Amniotic stem cell (primary cell): ENCODE data around the gene TSPO2.

Experiments used
- DNase-seq: peaks from one replicate; lab custom pipeline; 2025; lab: John Stamatoyannopoulos, UW

Gene TSPO2

DNA sequence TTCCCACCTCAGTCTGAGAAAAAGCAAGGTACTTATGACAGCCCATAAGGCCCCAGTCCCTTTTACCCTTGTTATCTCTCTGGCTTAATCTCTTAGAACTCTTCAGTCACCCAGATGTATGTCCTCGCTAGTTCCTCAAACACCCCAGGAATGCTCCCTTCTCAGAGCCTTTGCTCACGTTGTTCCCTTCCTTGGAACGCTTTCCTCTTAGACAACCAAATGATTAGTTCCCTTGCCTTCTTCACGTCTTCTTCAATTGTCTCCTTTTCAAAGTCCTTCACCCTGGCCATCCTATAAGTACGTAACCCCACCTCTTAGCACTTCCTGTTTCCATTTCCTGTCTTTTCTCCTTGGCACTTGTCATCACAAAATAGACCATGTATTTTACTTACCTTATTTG is 9.6 kb downstream of the TSPO2 start:
- DNase-seq: no peak

DNA sequence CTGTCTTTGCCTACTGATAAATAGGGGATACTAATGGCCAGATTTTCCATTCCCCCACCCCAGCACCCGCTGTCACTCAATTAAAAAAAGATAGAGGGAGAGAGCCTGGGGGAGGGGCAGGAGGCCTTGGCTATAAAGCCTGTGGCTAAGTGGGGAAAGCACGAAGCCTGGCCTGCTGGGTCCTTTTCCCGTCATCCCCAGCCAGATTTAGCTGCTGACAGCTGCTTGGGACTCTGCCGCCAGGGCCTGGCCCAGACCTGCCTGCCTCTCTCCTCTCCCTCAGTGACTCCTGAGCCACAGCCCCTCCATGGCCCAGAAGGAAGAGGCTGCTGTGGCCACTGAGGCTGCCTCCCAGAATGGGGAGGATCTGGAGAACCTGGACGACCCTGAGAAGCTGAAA is 10.8 kb downstream of the TSPO2 start, which contains the start of gene APOBEC2:
Gene APOBEC2 (plus strand): TSS at position 162 of the 400 bp plus-strand sequence. CDS start 146 bp downstream, at position 308.
- no peak for DNase-seq

DNA sequence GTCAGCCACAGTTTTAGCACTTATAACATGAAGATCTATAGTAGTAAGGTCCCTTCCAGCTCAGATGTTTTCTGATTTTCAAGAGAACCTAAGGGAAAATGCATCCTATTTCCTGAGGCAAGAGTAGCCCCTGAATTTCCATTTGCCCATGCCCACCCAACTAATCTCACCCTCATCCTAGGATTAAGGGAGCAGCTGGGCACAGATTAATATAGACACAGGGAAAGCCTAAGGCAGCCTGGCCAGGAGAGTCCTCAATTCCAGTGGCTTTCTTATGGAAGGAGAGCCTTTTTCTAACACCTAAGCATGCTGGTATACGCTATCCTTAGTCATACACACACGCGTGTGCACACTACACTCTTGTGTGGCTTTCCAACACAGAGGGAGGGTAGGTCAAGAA is 12.2 kb downstream of the TSPO2 start:
- DNase-seq: no peak

DNA sequence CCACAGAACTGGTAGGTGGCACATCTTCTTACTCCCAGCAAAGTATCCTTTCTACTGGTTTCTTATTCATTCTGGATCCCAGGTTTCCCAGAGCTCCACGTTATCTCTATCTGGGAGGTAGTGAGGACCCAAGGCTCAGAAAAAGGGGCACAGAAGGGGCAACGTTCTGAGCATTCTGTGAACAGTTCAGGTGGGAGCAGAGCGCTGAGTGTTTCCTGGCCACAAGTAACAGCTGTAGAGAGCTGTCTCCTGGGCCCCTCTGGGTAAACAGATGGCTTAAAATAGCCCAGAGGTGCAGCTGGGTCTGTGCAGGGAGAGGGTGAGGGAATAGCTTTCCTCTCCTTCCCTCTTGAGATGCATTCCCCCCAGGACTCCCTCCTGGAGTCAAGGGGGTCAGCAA is 12.9 kb downstream of the TSPO2 start:
- DNase-seq: no peak

DNA sequence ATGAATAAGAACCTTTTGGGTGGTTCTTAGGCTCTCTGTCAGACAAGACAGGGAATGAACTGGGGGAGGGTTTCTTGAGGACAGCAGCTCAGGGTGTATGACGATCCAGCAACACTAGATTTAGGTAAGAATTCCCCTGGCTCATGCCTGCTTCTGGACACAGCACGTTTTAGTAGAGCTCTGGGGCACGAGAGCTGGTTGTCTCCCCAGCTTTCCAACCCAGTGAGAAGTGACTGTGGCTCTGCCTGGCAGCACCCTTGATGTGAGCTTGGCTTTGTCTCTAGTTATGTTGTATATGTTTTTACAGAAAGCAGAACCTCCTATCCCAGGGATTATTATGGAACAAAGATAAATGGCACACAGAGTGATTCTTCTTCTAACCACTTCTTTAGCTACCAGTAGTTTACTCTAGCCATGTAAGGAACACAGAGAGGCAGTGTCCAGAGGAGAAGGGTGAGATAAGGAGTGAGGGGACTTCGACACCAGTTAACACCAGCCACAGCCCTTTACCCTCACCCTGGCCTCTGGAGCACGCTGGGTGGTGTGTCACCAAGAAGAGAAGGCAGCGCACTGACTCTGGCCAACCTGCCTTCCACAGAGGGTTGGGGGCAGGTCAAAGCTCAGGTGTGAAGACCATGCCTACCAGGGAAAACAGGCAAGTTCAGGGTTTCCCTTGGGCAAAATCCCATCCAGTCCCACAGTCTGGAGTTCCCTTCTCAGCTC is 14.7 kb downstream of the TSPO2 start:
- no peak for DNase-seq

DNA sequence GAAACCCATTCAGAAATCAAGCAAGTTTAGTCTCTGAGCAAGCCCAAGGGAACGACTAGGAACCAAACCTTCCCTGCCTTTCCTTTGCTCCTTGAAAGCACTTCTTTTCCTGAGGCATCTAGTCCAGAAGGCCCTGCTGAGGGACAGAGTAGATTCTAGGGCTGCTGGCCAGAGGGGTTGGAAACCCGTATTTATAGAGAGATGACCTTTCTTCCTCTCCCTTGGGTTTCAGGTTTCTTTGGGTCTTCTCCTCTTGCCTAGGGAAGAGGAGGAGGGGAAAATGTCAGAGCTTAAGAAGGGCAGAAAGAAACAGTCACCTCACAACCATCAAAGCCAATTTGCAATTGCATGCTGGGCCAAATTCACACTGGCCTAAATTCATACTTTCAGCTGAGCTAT is 16.5 kb downstream of the TSPO2 start:
- no peak for DNase-seq

DNA sequence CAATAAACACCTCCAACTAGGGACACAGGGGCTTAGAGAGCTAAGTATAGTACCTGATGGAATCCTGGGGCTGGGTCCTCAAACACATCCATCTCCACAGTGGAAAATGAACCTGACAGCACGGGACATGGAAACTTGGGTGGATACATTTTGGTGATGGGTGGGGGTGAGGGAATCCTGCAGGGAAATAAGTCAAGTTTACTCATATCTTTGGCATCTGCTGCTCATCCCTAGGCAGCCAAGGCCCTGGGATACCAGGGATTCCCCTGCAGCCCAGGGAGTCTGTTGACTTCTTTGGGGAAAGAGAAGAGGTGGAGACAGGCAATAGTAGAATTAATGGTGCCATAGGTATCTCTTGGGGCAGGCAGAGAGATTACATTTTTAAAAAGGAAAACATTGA is 17.3 kb downstream of the TSPO2 start:
- peak; percentile 14 for DNase-seq

DNA sequence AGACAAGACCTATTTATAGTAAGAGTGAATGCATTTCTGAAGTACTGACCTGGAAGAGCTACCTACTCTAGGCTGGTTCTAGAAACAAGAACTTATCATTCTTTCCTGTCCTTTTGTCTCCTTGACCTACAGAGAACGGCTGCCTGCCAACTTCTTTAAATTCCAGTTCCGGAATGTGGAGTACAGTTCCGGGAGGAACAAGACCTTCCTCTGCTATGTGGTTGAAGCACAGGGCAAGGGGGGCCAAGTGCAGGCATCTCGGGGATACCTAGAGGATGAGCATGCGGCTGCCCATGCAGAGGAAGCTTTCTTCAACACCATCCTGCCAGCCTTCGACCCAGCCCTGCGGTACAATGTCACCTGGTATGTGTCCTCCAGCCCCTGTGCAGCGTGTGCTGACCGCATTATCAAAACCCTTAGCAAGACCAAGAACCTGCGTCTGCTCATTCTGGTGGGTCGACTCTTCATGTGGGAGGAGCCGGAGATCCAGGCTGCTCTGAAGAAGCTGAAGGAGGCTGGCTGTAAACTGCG is 19.0 kb downstream of the TSPO2 start:
- DNase-seq: no peak

DNA sequence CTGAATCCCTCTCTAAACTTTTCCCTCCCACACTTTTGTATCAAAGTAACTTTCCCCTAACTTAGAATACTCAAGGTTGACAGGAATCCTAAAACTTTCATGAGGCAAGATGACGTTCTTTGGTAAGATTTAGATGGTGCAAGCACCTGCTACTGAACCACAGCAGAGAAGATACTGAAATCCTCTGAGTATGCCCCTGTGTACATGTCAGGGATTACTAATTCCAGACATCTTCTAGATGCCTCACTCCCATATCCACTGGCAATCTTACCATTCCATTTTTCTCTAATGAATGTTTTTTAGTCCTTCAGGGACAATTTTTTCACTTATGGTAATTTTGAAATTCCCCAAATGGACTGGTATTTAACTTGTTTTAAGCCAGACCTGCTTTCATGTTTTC is 19.8 kb downstream of the TSPO2 start:
- no peak for DNase-seq

DNA sequence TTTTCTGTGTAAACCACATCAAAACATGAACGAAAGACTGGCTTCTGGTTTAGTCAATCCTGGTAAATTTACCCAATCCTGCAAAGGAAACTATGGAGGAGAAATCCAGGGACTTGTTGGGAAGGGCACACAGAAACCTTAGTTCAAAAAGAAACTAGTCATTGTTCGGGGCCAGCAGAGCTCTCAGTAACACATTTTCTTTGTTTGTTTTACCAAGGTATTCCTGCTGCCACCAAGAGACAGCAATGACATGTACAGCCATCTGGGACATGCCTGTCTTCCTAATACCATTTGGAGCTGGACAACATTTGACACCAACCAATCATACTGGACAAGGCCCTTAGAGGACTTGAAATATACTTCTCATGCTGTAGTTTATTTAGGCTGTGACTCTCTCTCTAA is 21.6 kb downstream of the TSPO2 start:
- no peak for DNase-seq

DNA sequence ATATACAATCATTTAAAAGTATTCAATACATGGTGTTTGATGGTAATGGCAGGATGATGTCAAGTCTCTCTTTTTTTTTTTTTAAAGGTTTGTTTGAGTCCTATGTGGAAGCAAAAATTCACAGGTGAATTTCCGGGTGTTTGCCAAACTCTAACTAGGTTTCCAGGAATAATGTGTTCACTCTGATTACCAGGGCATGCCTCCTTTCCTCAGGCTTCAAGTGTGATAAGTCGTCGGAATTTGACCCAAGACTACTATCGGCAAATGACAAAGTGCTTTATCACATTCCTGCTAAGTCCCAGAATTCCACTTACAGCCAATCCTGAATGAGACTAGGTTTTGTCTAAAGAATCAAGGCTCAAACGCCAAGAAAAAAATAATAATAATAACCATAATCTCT is 22.6 kb downstream of the TSPO2 start:
- no peak for DNase-seq

DNA sequence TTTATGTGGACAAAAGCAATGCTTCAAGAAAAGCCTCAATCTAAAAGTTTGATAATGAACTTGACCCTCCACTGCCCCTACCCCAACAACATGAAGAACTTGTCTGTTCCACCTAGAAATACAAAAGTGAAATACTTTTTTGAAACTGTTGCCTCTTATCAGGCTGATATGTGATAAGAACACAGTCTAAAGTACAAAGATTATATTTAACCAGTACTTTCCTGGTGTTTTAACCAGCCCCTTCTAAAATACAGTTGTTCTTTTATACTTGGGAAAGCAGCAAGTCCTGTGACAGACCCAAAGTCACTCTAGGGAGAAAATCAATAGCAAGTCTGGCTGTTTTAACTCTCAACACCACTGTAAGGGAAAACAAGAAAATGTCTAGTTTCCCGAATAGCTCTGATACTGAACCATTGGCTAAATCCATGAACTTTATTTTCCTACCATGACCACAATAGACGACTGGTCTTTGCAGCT is 23.3 kb downstream of the TSPO2 start:
- DNase-seq: no peak

DNA sequence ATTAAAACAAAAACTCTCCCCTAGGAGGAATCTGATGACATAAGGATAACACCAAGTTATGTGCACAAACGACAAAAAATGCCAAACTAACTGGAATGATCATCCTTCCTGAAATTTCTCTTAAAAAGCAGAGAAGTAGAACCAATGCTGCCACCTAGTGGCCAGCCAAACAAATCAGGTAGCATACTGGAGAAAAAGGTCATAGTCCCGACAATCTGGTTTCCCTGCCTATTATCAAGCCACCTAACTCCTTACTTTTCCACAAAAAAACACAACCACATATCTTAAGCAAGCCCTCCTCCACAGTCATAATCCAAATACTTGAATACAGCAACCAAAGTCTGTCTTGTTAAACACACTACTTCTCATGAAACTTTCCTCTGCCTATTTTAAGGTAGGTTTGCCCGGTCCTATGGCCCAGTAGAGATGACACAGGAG is 24.6 kb downstream of the TSPO2 start:
- DNase-seq: peak; percentile 67

DNA sequence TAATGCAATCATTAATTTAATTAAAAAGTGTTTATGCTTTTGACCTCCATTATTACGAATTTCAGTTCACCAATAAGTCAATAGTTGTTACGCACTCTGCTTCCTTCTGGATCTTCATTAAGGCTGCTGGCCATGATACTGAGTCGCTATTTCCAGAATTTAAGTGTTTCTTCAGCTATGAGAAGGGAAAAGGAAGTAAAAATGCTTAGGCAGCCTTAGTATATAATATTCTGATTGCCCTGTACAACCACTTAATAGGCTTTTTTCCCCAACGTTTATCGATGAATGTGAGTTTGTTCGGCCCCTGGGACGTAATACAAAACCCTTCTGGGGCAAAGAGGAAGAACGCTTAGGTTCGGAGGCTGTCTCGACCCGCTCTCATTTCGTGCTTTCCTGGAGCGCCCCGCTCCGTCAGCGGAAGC is 29.2 kb downstream of the TSPO2 start:
- no peak for DNase-seq

DNA sequence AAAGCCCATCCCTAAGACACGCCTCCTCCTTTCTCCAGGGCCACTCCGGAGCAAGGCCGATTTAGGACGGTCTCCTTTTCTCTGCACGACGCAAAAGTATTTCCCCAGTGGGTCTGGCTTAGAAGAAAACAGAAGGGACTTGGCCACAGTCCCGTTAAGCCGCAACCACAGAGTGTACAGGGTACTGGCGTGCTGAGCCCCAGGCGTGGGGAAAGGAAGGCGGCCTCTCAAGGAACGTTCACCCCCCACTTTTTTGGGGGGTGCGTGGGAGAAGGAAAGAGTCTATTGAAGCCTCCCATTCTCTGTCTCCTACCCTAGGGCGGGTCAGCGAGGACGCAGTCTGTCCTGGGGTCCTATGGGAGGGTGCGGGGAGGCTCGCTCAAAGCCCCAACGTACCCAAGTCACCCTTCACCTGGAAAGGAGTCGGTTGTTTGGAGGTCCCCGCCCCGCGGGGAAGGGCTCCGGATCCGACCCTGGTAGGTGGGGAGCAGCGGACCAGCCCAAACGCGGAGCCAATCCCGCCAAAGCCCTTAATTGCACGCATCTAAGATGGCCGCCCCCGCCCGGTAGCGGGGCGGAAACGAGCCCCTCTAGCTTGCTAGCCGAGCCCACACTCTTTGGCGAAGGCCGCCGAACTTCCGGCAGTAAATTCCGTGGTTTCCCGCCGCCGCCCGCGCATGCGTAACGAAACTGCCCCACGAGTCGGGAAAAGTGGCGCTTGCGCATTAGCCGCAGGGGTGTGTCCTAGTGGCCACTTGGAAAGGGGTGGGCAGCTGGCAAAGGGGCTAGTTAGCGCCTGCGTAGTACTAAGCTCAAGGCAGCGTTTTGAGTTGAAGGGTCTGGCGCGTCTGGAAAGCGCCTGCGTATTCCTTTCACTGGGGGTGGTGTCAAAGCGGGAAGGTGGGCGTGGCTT is 29.9 kb downstream of the TSPO2 start, which contains the start of gene OARD1:
Gene OARD1 (minus strand): TSS at position 434 of the 913 bp plus-strand sequence. CDS start 722 bp downstream, outside the sequence.
- peak; percentile 100 for DNase-seq

DNA sequence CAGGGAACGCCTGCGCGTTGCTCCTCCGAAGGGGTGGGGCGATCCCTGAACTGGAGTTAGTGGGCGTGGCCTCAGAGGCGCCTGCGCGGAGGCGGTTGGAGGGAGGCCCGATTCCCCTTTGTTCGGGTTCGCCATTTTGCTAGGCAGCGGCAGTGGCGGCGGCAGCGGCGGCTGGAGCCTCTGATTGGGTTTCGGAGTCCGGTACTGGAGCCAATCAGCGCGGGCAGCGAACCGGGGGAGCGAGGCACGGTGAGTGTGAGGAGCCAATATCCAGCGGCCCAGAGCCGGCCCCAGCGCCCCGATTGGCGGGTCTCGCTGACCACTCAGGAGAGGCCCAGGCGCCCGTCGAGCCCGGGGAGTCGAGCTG is 30.6 kb downstream of the TSPO2 start, which contains the start of gene NFYA:
Gene NFYA (plus strand): TSS at position 139 of the 367 bp plus-strand sequence. CDS start 6,116 bp downstream, outside the sequence.
- peak; percentile 100 for DNase-seq

DNA sequence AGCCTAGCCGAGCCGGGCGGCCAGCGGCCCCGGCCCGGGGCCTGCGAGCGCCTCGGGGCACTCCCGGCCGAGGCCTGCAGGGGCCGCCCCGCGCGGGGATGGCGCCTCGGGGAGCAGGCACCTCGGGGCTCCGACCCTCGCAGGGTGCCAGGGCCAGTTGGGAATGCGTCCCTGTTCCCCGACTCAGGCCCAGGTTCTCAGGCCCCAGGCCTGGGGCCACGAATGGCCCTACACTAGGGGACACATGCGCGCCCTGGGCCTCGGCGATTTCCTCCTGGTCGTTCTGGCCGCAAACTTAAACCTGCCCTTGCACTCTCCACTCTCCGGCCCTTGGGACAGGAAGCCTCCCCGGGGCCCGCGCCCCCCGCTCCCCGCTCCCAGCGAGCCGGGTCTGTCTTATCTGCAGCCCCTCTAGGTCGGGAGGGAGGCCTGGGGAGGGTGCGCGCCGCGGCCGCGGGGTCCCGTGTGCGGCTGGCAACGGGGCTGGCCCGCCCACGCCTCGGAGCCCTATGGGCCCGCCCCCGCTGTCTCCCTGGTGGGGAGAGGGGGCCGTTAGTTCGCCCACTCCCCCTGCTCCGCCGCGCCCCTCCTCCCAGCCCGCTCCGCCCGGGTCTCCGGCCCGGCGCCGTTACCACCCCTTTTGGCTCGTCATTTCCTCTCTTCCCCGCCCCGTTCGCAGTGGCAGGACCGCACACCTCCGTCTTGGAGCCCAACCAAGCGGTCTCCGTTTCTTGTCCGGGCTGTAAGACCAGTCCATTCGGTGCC is 31.1 kb downstream of the TSPO2 start:
- DNase-seq: peak; percentile 61

DNA sequence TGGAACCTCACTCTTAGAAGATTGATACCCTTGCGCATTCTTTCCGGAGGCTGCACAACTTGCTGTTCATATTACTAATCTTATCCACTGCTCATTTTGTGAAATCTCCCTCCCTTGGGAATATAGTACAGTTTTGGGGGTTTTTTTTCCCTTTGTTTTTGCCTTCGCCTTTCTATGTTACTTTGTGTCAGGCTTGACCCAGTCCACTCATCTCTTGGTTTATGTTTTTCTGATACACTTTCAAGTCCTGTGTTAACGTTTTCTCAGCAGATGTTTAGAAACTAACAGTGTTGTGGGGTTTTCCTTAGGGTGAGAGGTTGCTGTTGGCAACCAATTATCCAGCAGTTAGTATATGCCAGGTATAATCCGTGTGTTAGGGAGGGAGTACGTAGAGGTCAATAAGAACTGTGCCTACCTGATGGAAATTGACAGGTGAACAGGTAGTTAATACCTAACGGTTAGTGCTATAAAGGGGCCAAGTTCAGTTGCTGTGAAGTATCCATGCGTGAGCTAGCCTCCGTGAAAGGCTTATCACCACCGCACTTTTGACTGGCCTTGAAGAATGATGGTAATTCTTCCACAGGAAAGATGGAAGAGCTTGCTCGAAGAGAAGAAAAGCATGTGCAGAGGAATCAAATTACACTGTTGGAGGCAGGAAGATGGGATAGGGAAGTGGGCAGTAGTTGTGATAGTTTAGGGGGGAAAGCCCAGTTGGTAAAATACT is 31.9 kb downstream of the TSPO2 start:
- no peak for DNase-seq

DNA sequence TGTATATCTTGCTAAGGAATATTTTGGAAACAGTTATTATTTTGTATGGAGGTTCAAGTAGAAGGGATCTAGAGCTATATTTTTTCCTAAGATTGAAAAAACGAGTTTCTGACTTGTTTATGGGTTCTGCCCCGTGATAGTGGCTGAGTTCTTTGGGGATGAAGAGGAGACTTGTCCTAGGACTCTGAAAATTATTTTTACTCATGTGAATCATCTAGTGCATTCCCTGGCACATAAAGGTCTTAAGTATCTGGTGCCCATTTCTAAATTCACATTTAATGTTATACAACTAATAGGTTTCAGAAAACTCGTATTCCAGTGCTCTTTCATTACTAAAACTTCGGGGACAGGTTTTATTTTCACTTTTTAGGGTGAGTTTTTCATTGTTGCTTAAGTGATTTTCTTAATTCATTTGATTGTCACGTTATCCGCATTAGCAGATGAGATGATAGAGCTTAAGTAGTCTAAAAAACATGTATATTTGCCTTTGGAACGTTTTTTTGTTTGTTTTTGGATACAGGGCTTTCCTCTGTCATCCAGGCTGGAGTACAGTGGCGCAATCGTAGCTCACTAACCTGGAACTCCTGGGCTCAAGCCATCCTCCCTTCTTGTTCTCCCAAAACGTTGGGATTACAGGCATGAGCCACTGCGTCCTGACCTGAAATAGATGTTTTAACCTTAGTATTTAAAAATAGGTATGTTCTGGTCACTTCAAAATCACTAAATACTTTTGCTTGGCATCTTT is 32.6 kb downstream of the TSPO2 start:
- DNase-seq: no peak
